HepG2 (cell line): ENCODE data around the gene POLR3K. TPM values are rescaled to one million over a fixed set of nuclear protein-coding genes. Genes with fewer than 3 reads are reported as not detected.

ENCODE experiments used
- AGO2 ChIP-seq: fragments of 200-400 bp; formaldehyde crosslinking; optimal IDR thresholded peaks from 2 replicates; pipeline ENCODE3; 2017; ENCODE audit warnings: mild to moderate bottlenecking, low read depth, low read length, moderate library complexity
- ATF4 ChIP-seq, 2 experiments: fragments of 450-650 bp in 1 of 2; sonication (generic) in 1 of 2; formaldehyde crosslinking; IDR thresholded peaks; 2 replicates each; pipeline versions ENCODE4 v1.5.0 to v1.8.0; 2020 to 2022; ENCODE audit warnings: mild to moderate bottlenecking in 1 of 2, missing genetic modification reagents in 1 of 2
- DRAP1 ChIP-seq: IDR thresholded peaks from 2 replicates; pipeline ENCODE4 v1.6.1; 2016; ENCODE audit warnings: missing genetic modification reagents, missing compliant biosample characterization
- EHMT2 ChIP-seq: fragments of 200-600 bp; sonication (generic); IDR thresholded peaks from 2 replicates; pipeline ENCODE4 v1.7.0; 2017; ENCODE audit warnings: antibody characterized with exemption, low read depth, low read length, borderline replicate concordance
- KAT8 ChIP-seq: IDR thresholded peaks from 2 replicates; pipeline ENCODE4 v1.6.1; 2016; ENCODE audit warnings: missing genetic modification reagents, missing compliant biosample characterization
- RERE ChIP-seq: IDR thresholded peaks from 2 replicates; pipeline ENCODE4 v1.6.1; 2016; ENCODE audit warnings: low read depth, missing genetic modification reagents, missing compliant biosample characterization
- SYNCRIP ChIP-seq: fragments of 200-400 bp; formaldehyde crosslinking; IDR thresholded peaks from 2 replicates; pipeline ENCODE4 v1.6.1; 2018; ENCODE audit warnings: mild to moderate bottlenecking, low read depth, low read length; ENCODE audit not compliant: insufficient read depth
- THAP7 ChIP-seq: sonication (generic); formaldehyde crosslinking; IDR thresholded peaks from 2 replicates; pipeline ENCODE4 v1.8.1; 2023; ENCODE audit warnings: mild to moderate bottlenecking, missing genetic modification reagents
- ZIK1 ChIP-seq: sonication (generic); formaldehyde crosslinking; IDR thresholded peaks from 2 replicates; pipeline ENCODE4 v1.5.0; 2020; ENCODE audit warnings: mild to moderate bottlenecking, low read depth, missing genetic modification reagents, borderline replicate concordance
- ZNF18 ChIP-seq: sonication (generic); formaldehyde crosslinking; IDR thresholded peaks from 2 replicates; pipeline ENCODE4 v1.8.0; 2022; ENCODE audit warnings: mild to moderate bottlenecking, missing genetic modification reagents; ENCODE audit not compliant: insufficient replicate concordance
- ZNF263 ChIP-seq: sonication (generic); formaldehyde crosslinking; IDR thresholded peaks from 2 replicates; pipeline ENCODE4 v1.4.0; 2020; ENCODE audit warnings: missing genetic modification reagents
- ZNF354B ChIP-seq: sonication (generic); formaldehyde crosslinking; IDR thresholded peaks from 2 replicates; pipeline ENCODE4 v1.8.0; 2022; ENCODE audit warnings: mild to moderate bottlenecking, missing genetic modification reagents
- ZNF687 ChIP-seq: sonication (generic); formaldehyde crosslinking; IDR thresholded peaks from 2 replicates; pipeline ENCODE4 v1.5.1; 2020; ENCODE audit warnings: mild to moderate bottlenecking, missing genetic modification reagents, moderate library complexity
- ZNF713 ChIP-seq: sonication (generic); formaldehyde crosslinking; IDR thresholded peaks from 2 replicates; pipeline ENCODE4 v1.4.0; 2020; ENCODE audit warnings: mild to moderate bottlenecking, missing genetic modification reagents
- ZNF839 ChIP-seq: sonication (generic); formaldehyde crosslinking; IDR thresholded peaks from 2 replicates; pipeline ENCODE4 v1.4.0; 2020; ENCODE audit warnings: missing genetic modification reagents, mild to moderate bottlenecking, borderline replicate concordance
- polyA plus RNA-seq, 8 experiments: library from polyadenylated mRNA; depleted of rRNA in 3 of 8; stranded (reverse) in 7 of 8; unstranded in 1 of 8; fragments of >200 nt; fragmentation: Illumina TruSeq in 4 of 8; extraction: Trizol in 4 of 8; gene quantifications; 2 replicates each; pipeline versions ENCODE4 v1.2.1 to v1.2.3, GENCODE V29; 2011 to 2016; ENCODE audit warnings: low read depth in 4 of 8, missing spikeins in 1 of 8, mixed read lengths in 1 of 8; ENCODE audit not compliant: insufficient read depth in 1 of 8
- total RNA-seq, 5 experiments: library from RNA; depleted of rRNA; stranded (reverse); fragments of >200 nt; fragmentation: Illumina TruSeq; extraction: Trizol; gene quantifications; 2 replicates each; pipeline ENCODE4 v1.2.3, GENCODE V29; 2016; ENCODE audit warnings: low read depth in 1 of 5

Gene POLR3K
- total and polyA plus RNA-seq, 2 of the 13 experiments (the other 11 are each of a cell fraction or from before 2014, with no cell fraction given): 14.8 to 18.8 TPM

- TF ChIP-seq ZNF839 (CRISPR knock-in tag) (no peak), ZNF18 (CRISPR knock-in tag) (no peak), SYNCRIP (no peak), ZNF687 (CRISPR knock-in tag) (peak; percentile 11; the same call in 1 of the 2 replicates), ZNF713 (CRISPR knock-in tag) (no peak), ZIK1 (CRISPR knock-in tag) (no peak), RERE (CRISPR knock-in tag) (no peak), THAP7 (CRISPR knock-in tag) (no peak), ATF4 (CRISPR knock-in tag; IDR thresholded peaks at IDR 0.05) (peak in 1 of 2 experiments; percentile 81; a peak in 2 of 4 replicates), ZNF263 (CRISPR knock-in tag) (peak; percentile 79), DRAP1 (CRISPR knock-in tag) (no peak), EHMT2 (no peak), ZNF354B (CRISPR knock-in tag) (no peak), KAT8 (CRISPR knock-in tag) (no peak), AGO2 (peak; percentile 36)
These were observed 18.3 kb downstream of the POLR3K start (continued) for GRCh38 chr16:35011-35677.
